NB4 (cell line): ENCODE data around the gene SUMF1.

ENCODE experiments used
- CTCF ChIP-seq: IDR thresholded peaks from one replicate; pipeline ENCODE4 v1.5.1; 2012; ENCODE audit warnings: low read depth, low read length
- POLR2A ChIP-seq: IDR thresholded peaks from 2 replicates; pipeline ENCODE4 v1.6.1; 2011; ENCODE audit warnings: mild to moderate bottlenecking; ENCODE audit not compliant: insufficient read length; ENCODE audit errors: extremely low read depth

GRCh38 chr3:4380013-4380412 is 87.1 kb downstream of the SUMF1 start:
- TF ChIP-seq CTCF (no peak), POLR2A (no peak)
